KOPT-K1 (cell line): ENCODE data around the gene SLC22A14.

Experiments
- H3K27ac ChIP-seq: fragments of 200-600 bp; sonication (generic); 2 replicates; pipeline ENCODE4 v1.5.1; 2016; ENCODE audit warnings: antibody characterized with exemption, mild to moderate bottlenecking, low read depth, low read length; ENCODE audit not compliant: poor library complexity, severe bottlenecking
- H3K36me3 ChIP-seq: fragments of 200-600 bp; sonication (generic); 2 replicates; pipeline ENCODE4 v1.5.1; 2017; ENCODE audit warnings: antibody characterized with exemption, mild to moderate bottlenecking, low read length, moderate library complexity; ENCODE audit not compliant: insufficient read depth
- H3K9me3 ChIP-seq: fragments of 200-600 bp; sonication (generic); 2 replicates; pipeline ENCODE4 v1.5.1; 2017; ENCODE audit warnings: antibody characterized with exemption, low read length, mild to moderate bottlenecking; ENCODE audit not compliant: insufficient read depth, poor library complexity, severe bottlenecking

SLC22A14 gene

DNA sequence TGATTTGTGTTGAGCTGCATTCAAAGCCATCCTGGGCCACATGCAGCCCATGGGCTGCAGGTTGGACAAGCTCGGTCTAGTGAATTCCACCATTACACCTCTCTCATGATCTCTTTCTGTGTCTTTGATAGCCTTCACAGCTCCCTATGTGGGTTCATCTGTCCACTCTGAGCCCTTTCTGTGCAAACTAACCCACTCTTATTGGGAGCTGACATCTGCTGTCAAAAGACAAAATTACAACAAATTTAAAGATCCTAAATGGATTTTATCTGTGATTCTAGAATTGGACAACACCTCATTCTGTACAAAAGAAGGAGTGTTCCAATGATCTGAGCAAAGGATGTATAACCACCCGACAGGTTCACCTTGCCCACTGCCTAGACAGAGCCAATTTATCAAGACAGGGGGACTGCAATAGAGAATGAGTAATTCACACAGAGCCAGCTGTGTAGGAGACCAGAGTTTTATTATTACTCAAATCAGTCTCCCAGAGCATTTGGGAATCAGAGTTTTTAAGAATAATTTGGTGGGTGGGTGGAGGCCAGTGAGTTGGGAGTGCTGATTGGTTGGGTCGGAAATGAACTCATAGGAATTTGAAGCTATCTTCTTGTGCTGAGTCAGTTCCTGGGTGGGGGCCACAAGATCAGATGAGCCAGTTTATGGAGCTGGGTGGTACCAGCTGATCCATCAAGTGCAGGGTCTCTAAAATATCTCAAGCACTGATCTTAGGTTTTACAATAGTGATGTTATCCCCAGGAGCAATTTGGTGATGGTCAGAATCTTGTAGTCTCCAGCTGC, 61.9 kb downstream of the SLC22A14 start:
- no peaks in the 10 kb centered on the region for H3K9me3 ChIP-seq
- H3K27ac ChIP-seq = no peak overlapping the region
- peaks cover 7% of the 10 kb centered on the region; the same call in 1 of the 2 replicates for H3K36me3 ChIP-seq

DNA sequence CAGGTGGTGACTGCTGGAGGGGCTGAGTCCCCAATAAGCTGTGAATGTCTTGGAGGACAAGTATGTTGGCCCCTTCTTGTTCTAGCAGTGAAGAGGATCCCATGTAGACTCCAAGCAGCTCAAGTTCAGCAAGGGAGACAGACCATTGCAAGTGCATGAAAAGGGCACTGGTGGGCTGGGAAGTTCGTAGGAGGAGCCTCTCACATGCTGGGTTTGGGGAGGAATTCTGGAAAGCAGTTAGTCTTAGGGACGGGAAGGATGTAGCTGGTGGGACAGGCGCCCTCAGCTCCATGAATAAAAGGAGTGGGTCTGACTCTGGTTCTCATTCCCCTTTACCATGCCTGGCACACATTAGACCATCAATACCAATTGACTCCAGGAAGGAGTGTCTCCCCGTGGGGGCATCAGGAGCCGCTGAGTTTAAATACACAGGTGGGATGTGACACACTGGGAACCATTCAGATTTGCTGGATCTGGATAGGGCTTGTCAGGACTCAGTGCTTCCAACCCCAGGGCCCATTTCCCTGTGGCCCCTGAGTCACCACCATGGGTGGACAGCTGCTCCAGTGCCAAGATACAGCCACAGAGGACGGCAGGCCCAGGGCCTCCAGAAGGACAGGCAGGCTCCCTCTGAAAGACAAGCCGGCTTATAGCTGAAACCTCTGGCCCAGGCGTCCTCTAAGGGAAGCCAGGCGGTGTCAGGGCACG, 63.9 kb downstream of the SLC22A14 start:
- peaks cover 22% of the 10 kb centered on the region for H3K36me3 ChIP-seq
- H3K9me3 ChIP-seq = no peaks in the 10 kb centered on the region
- peak overlapping the region; percentile 88 for H3K27ac ChIP-seq

DNA sequence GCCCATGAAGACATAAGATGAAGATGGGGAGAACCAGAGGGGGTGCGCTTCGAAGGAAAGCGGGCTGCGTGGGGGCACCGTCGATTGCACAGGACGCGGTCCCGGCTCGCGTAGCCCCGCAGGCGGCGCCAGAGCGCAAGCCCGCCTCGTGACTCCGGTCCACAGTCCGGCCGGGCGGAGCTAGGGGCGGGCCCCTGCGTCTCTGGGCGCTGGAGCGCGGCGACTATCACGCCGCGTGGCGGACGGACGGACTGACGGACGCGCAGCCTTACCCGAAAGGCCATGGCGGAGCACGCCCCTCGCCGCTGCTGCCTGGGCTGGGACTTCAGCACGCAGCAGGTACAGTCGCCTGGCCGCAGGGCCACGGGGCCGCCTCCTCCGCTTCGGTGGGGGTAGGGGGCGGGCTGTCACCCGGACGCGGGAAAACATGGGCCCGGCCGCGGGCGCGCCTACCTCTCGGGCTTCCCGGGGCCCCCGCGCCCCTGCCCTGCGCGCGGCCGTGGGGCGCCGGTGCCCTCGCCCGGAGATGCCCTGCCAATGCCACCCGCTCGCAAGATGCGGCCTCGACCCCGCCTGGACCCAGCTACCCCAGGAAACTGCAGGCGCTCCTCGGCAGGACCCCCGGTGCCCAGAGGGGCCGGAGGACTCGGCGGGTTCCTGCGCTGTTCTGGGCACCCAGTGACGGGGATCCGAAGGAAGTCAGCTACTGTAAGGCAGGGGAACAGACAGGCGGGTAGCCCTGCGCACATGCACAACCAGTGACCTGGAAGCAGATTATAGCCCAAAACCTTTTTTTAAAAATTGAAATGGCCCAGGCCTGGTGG, 64.7 kb downstream of the SLC22A14 start, which contains the start of gene XYLB:
Gene XYLB, plus strand, starts transcription at position 199 of the 824 bp plus-strand sequence. Its CDS starts 84 bp downstream, at position 283.
- Histone ChIP-seq H3K36me3 (peaks cover 29% of the 10 kb centered on the region), H3K27ac (peak within 1 kb of the TSS; percentile 88), H3K9me3 (no peaks in the 10 kb centered on the region)

DNA sequence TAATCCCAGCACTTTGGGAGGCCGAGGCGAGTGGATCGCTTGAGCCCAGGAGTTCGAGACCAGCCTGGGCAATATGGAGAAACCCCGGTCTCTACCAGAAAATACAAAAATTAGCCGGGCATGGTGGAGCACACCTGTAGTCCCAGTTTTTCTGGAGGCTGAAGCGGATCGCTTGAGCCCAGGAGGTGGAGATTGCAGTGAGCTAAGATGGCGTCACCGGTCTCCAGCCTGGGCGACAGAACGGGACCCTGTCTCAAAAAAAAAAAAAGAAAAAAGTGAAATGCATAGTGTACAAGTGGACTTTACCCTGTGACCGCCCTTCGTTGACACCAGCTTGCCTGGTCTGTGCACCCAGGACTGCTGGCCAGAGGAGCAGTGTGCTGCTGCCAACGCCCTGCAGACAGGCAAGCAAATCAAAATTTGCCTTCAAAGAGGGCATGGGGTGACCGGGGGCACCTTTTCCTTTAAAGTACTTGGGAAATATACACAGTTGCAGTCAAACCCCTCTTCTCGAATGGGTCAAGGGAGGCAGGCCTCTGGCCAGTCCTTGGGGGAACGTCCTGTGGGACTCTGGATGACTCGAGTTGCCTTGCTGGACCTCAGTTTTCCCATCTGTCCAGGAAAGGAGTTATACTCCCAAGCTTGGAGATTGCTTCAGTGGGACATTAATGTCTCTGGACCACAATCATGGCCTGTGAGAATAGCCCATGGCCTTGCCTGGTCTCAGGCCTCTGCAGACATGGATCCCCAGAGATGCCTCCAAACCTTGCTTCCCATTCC, 65.5 kb downstream of the SLC22A14 start:
- Histone ChIP-seq H3K9me3 (no peaks in the 10 kb centered on the region), H3K27ac (peak overlapping the region; percentile 88), H3K36me3 (peaks cover 37% of the 10 kb centered on the region)

DNA sequence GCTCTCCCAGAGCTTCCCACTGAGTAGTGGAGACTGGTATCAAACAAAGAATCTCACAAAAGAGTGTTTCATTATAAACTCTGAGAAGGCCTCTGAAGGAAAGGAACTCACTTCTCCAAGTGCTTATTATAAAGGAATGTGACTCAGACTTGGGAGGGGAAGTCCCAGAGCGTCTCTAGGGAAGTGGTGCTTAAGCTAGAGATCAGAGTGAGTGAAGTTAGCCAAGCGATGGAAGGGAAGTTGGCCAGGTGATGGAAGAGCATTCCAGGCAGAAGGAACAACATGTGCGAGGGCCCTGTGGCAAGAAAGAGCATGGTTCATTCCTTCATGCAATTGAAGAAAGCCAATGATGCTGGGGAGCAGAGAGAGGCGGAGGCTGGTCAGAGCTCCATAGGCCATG, 66.8 kb downstream of the SLC22A14 start:
- peaks cover 50% of the 10 kb centered on the region for H3K36me3 ChIP-seq
- H3K27ac ChIP-seq = no peak overlapping the region

DNA sequence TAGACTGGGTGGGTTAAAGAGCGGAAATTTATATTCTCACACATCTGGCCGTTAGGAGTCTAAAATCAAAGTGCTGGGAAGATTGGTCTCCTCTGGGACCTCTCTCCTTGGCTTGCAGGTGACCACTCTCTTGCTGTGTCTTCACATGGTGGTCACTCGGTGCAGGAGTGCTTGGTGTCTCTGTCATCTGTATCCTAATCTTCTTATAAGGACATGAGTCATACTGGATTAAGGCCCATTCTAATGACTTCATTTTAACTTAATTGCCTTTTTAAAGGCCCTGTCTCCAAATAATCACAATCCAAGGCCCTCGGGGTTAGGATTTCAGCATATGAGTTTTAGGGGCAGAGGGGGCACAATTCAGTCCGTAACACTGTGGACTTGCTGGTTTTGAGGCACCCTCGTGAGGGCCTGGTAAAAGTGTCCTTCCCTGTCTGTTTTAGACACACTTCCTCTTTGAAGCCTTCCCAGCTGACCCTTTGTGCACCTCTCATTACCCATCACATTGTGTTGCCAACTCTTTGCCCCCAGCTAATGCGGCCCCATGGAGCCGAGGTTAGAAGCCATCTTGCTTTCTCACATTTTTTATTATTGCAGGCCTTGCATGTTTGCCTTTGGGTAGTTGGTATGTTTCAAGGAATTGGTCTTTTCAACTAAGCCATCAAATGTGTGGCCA, 67.7 kb downstream of the SLC22A14 start:
- Histone ChIP-seq H3K9me3 (no peaks in the 10 kb centered on the region), H3K27ac (no peak overlapping the region), H3K36me3 (peaks cover 54% of the 10 kb centered on the region)

More for the DNA sequence above, 66.8 kb downstream of the SLC22A14 start:
- no peaks in the 10 kb centered on the region for H3K9me3 ChIP-seq

DNA sequence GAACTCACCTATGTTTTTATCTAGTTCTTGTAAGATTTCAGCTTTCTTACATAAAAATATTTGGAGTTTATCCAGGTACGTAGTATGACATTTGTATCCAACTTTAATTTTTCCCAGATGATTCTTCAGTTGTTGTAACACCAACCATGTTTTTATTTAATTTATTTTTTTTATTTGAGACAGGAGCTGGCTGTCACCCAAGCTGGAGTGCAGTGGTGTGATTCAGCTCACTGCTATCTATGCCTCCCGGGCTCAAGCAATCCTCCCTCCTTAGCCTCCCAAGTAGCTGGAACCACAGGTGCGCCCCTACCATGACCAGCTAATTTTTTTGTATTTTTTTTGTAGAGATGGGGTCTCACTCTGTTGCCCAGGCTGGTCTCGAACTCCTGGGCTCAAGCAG, 71.1 kb downstream of the SLC22A14 start:
- Histone ChIP-seq H3K9me3 (no peaks in the 10 kb centered on the region), H3K36me3 (peaks cover 72% of the 10 kb centered on the region), H3K27ac (no peak overlapping the region)

DNA sequence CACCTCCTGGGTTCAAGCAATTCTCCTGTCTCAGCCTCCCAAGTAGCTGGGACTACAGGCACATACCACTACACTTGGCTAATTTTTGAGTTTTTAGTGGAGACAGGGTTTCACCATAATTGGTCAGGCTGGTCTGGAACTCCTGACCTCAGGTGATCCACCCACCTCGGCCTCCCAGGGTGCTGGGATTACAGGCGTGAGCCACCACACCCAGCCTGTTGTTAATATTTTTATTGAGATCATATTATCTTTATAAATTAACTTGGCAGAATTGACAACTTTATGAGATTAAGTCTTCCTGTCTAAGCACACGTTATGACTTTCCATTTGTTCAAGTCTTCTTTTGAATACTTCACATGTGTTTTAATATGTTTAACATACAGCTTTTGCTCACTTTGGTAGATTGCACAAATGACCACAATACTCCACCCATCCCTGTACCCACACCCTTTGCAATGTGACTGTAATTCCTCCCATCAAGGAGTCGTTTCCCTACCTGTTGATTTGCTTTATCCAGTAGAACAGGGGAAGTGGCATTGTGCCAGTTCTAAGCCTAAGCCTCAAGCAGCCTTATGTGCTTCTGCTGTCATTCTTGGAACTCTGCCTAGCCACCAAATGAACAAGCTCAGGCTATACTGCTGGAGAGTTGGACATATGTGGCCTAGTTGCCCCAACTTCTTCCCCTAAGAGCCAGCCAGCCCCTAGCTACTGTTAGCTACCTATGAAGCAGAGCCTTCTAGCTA, 72.7 kb downstream of the SLC22A14 start:
- Histone ChIP-seq H3K27ac (peak overlapping the region; percentile 90), H3K9me3 (no peaks in the 10 kb centered on the region), H3K36me3 (peaks cover 72% of the 10 kb centered on the region)

DNA sequence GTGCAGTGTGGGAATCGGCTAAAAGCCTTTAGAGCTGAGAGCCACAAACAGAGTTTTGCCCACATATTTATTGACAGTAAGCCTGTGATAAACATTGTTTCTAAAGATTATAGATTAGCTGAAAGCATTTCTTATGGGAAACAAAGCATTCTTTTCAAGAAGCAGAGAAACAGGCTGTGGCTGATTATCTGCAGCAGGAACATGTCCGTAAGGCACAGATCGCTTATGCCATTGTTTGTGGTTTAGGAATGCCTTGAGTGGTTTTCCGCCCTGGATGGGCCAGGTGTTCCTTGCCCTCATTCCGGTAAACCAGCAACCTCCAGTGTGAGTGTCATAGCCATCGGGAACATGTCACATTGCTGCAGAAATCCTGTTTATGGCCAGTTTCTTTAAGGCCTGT, 76.9 kb downstream of the SLC22A14 start:
- Histone ChIP-seq H3K36me3 (peaks cover 78% of the 10 kb centered on the region), H3K9me3 (no peaks in the 10 kb centered on the region), H3K27ac (no peak overlapping the region)

DNA sequence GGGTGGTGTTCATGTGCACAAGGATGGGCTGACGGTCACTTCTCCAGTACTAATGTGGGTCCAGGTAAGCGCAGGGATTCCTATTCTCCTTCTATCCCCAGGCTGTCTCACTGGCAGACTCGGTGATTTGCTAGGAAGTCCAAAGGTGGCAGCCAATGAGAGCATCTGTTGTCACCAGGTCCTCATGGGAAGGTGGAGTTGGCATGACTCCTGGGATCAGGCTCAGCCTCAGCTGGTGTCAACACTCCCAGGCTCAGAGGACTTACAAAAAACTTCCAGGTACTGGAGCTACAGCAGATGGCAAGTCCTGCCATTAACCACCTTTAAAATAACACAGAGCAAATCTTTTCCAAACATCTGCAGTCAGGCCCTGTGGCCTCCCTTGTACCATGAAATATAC, 78.3 kb downstream of the SLC22A14 start:
- Histone ChIP-seq H3K36me3 (peaks cover 89% of the 10 kb centered on the region), H3K9me3 (no peaks in the 10 kb centered on the region), H3K27ac (no peak overlapping the region)

DNA sequence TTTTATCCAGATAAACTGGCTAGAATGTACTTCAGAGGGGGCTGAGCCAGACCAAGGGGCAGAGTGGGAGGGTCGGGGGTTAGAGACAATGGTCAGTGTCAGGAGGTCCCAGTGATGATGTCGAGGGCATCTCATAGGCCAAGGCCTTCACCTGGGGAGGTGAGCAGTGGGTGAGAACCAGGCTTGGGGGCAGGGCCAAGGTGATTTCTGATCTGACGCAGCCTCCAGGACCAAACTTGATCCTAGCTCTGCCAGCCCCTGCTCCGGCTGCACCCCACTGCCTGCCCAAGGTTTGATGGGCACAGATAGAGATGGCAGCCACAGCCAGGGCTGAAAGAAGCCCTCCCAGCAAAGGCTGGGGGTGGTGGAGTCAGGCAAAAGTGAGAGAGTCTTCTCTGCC, 79.4 kb downstream of the SLC22A14 start:
- H3K9me3 ChIP-seq = no peaks in the 10 kb centered on the region
- no peak overlapping the region for H3K27ac ChIP-seq
- H3K36me3 ChIP-seq = peaks cover 98% of the 10 kb centered on the region

DNA sequence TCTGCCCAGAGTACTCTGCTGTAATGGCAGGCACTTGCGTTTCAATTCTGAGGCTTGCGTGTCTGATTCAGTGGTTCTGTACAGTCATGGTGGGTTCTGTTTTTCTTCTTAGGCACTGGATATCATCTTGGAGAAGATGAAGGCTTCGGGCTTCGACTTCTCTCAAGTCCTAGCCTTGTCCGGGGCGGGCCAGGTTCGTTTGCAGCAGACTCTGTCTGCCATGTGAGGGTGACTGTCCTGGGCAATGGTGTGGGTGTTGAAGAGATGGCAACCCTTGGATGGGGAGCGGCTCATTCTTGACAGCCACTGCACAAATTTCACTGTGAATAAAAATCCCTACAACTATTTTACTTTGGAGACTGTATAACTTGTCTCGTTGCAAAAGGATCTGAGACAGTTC, 80.7 kb downstream of the SLC22A14 start:
- Histone ChIP-seq H3K36me3 (peaks cover 99% of the 10 kb centered on the region), H3K9me3 (no peaks in the 10 kb centered on the region), H3K27ac (no peak overlapping the region)

DNA sequence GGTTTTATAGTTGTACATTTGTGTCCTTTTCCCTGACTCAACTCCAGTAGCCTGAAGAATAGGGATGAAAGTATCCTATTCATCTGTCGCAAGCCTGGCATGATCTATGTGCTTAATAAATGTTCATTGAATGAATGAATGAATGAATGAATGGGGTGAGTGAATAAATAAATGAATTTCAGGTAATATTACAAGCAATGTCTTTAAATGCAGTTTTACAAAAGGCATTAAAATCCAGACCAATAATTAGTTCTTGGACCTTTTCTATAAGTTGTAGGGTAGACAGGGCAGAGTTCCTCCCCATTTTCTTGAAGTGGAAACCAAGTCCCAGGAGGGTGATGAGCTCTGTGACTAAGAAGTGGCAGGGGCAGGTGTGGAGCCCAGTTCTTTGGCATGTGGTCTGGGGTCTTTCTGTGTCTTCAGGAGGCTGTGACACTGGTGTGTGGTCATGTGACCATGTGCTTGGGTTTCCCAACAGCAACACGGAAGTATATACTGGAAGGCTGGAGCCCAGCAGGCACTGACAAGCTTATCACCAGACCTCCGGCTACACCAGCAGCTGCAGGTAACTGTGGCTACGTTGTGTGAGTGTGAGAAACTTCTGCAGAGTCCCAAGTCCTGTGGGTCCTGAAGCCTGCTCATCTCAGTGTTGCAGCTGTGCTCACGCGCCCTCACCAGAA, 82.8 kb downstream of the SLC22A14 start:
- Histone ChIP-seq H3K27ac (peak overlapping the region; percentile 21), H3K36me3 (peaks cover 100% of the 10 kb centered on the region), H3K9me3 (peaks cover 6% of the 10 kb centered on the region)
